ENCODE data around the gene PPARA. TPM values are rescaled to one million over a fixed set of nuclear protein-coding genes. Genes with fewer than 3 reads are reported as not detected.

Gene PPARA
- total and polyA plus RNA-seq, 11 donors, result 21.1 to 96.4 (median 80.4) TPM

DNA sequence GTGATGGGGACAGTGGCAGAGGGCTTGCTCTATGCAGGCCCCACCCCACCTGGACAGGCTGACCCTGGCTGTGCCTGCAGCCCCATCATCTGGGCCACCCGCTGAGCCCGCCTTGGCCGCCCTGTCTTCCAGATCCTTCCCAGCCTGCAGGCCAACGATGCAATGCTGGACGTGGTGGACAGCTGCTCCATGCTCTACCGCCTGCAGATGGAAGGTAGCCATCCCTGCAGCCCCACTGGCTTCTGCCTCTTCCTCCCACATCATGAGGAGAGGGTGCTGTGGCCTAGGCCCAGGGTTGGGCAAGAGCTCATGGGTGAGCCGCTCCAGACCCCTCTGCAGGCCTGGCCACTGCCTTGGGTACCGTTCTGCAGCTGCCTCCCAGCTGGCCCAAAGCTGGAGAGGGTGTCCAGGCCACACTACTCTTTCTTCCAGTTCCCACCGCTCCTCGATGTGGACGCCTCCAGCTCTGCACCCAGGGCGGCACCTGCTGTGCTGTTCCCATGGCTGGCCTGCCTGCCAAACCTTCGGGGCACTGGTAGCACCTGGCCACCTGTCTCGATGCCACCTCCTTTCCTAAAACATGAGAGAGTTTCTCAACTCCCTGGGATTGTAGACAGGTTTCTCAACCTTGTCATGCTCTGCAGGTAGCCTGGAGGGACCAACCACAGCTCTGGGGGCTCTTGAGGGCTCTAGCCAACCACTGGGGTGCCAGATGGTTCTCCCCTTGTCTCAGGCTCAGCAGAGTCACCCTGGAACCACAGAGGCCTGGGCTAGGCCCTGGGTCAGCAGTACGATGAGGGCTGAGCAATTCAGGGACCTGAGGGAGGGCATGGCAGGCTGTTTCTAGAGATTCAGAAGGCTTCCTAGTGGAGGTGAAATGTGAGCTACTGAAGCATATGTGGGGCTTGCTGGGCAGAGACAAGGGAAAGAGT lies 136.9 kb downstream of the PPARA start:
- Histone ChIP-seq H3K36me3 (peaks cover 0 to 68% (median 59%) of the 10 kb centered on the region in 9 donors), H3K4me1 (peaks cover 0 to 43% (median 18%) of the 10 kb centered on the region in 12 donors), H3K4me3 (peak overlapping the region in 10 of 12 donors; percentile 21 to 49 (median 36)), H3K9me3 (peaks cover 0 to 6% (median 0%) of the 10 kb centered on the region in 12 donors), H3K27me3 (no peaks in the 10 kb centered on the region), H3K27ac (peak overlapping the region in 11 of 12 donors; percentile 41 to 86 (median 78))
- ATAC-seq, result no peak
- no peak for DNase-seq
- TF ChIP-seq, protein P1, sequence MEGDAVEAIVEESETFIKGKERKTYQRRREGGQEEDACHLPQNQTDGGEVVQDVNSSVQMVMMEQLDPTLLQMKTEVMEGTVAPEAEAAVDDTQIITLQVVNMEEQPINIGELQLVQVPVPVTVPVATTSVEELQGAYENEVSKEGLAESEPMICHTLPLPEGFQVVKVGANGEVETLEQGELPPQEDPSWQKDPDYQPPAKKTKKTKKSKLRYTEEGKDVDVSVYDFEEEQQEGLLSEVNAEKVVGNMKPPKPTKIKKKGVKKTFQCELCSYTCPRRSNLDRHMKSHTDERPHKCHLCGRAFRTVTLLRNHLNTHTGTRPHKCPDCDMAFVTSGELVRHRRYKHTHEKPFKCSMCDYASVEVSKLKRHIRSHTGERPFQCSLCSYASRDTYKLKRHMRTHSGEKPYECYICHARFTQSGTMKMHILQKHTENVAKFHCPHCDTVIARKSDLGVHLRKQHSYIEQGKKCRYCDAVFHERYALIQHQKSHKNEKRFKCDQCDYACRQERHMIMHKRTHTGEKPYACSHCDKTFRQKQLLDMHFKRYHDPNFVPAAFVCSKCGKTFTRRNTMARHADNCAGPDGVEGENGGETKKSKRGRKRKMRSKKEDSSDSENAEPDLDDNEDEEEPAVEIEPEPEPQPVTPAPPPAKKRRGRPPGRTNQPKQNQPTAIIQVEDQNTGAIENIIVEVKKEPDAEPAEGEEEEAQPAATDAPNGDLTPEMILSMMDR (IDR thresholded peaks at IDR 0.05), result no peak
- TF ChIP-seq POLR2A (IDR thresholded peaks at IDR 0.05), result no peak
- intact Hi-C loops (cut with DNase I), result no loop called here
- 90 to 96% (median 95%) methylated on average over 12 to 15 of the region's 15 CpGs for WGBS, 4 donors

DNA sequence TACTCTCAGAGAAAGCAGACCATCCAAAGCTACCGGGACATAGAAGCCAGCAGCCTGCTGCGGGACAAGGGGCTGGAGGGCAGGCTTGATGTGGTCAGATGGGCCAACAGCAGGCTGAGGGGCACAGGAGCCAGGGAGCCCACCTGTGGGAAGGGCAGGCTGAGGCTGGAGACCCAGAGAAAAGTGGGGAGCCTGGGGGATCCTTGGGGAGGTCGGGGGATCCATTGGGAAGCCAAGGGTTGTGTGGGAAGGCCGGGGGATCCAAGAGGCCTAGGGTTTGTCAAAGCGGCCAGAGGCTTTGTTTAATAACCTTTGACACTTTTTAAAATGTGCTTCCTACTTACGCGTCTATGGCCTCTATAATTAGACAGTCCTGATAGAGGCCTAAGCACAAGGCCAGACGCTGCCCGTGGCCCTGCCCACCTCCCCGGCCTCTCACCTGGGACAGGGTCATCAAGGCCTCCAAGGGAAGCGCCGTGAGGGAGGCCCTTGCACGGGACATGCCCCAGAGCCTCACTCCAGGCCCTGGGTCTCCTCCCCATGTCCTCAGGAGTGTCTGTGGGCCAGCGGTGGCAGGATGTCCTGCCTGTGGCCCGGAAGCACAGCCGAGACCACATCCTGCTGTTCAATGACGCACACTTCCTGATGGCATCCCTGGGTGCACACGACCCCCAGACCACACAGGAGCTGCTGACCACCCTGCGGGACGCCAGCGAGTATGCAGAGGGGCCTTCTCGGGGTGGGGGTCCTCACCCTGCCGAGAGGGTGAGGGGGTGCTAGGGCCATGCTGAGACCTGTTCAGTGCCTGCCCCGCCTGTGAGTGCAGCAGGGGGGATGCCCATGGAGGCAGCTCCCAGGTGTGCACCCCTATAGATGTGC lies 137.8 kb downstream of the PPARA start:
- H3K27ac ChIP-seq, result peak overlapping the region; percentile 41 to 86 (median 74)
- H3K9me3 ChIP-seq, result peaks cover 0 to 7% (median 0%) of the 10 kb centered on the region in 12 donors
- H3K36me3 ChIP-seq, result peaks cover 0 to 68% (median 59%) of the 10 kb centered on the region in 9 donors
- 48 to 55% (median 51%) methylated on average over 14 to 24 of the region's 24 CpGs for whole genome bisulfite sequencing, 4 donors
- H3K4me1 ChIP-seq, result peaks cover 0 to 43% (median 18%) of the 10 kb centered on the region in 12 donors
- DNase-seq (peak; percentile 38 to 77 (median 50)), ATAC-seq (peak in 3 of 4 donors; percentile 38 to 71 (median 50))
- intact Hi-C loops (cut with DNase I), result no loop called here
- no peak for TF ChIP-seq POLR2A (IDR thresholded peaks at IDR 0.05)
- H3K4me3 ChIP-seq, result peak overlapping the region in 10 of 12 donors; percentile 21 to 49 (median 36)
- H3K27me3 ChIP-seq, result no peaks in the 10 kb centered on the region

DNA sequence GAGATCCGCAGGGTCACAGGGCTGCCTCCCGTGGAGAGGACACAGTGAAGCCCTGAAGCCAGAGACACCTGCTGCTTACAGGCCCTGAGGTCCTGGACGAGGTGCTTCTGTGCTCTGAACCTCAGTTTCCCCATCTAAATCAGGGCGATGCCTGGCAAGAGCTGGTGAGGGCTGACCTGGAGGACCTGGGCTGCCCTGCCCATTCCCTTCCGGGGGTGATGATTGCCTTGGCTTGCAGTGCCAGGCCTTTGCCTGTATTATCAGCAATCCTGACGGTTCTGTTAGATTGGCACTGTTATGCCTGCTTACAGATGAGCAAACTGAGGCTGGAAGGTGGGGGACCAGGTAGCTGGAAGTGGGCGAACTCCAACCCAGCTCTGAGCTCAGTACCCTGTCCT lies 138.5 kb downstream of the PPARA start:
- intact Hi-C loops (cut with DNase I), result no loop called here
- TF ChIP-seq, protein P1 (IDR thresholded peaks at IDR 0.05), result no peak
- TF ChIP-seq POLR2A (IDR thresholded peaks at IDR 0.05), result no peak
- H3K27ac ChIP-seq, result peak overlapping the region in 10 of 12 donors; percentile 41 to 86 (median 78)
- peaks cover 0 to 70% (median 54%) of the 10 kb centered on the region in 9 donors for H3K36me3 ChIP-seq
- WGBS, 4 donors, result 40 to 90% (median 86%) methylated on average over 1 to 7 of the region's 7 CpGs
- ATAC-seq (no peak), DNase-seq (no peak)
- H3K9me3 ChIP-seq, result peaks cover 0 to 7% (median 0%) of the 10 kb centered on the region in 12 donors
- peaks cover 0 to 43% (median 18%) of the 10 kb centered on the region in 12 donors for H3K4me1 ChIP-seq
- peak overlapping the region in 1 of 12 donors; percentile 49 for H3K4me3 ChIP-seq
- no peaks in the 10 kb centered on the region for H3K27me3 ChIP-seq

DNA sequence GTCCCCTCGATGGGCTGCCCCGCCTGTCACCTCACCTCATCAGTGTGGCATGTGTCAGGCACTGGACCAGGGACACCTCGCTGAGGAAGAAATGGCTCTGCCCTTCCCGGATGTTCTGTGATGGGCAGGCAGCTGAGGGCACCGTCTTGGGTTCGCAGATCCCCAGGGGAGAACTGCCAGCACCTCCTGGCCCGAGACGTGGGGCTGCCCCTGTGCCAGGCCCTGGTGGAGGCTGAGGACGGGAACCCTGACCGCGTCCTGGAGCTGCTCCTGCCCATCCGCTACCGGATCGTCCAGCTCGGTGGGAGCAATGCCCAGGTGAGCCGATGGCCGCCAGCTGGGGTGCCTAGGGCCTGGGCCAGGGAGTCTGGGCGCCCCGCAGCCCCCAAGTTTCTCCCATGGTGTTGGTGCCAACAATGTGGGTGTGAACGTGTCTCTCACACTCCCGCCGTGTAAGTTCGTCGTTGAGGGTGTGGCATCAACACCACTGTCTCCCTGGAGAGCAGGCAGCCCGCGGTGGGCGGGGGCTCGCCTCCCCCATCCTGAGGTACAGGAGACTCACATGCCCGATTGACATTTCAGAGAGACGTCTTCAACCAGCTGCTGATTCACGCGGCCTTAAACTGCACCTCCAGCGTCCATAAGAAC lies 139.0 kb downstream of the PPARA start:
- intact Hi-C loops (cut with DNase I), result no loop called here
- no peaks in the 10 kb centered on the region for H3K27me3 ChIP-seq
- peaks cover 0 to 7% (median 0%) of the 10 kb centered on the region in 12 donors for H3K9me3 ChIP-seq
- peaks cover 0 to 66% (median 48%) of the 10 kb centered on the region in 9 donors for H3K36me3 ChIP-seq
- ATAC-seq (peak in 2 of 4 donors; percentile 15 to 38), DNase-seq (peak in 1 of 5 donors; percentile 66)
- peak overlapping the region in 9 of 12 donors; percentile 3 to 86 (median 78) for H3K27ac ChIP-seq
- TF ChIP-seq POLR2A (IDR thresholded peaks at IDR 0.05), result no peak
- TF ChIP-seq, protein P1 (IDR thresholded peaks at IDR 0.05), result no peak
- H3K4me3 ChIP-seq, result no peak overlapping the region
- WGBS, 4 donors, result 79 to 86% (median 80%) methylated on average over 27 to 33 of the region's 33 CpGs
- peaks cover 0 to 43% (median 18%) of the 10 kb centered on the region in 12 donors for H3K4me1 ChIP-seq
